ENCODE measurements around the gene CNIH4.
"Not testable (repeated sequence)": the region's sequence is repeated elsewhere in the genome, so short reads cannot be mapped to it uniquely, and the experiment has no call there.

CNIH4 gene

DNA sequence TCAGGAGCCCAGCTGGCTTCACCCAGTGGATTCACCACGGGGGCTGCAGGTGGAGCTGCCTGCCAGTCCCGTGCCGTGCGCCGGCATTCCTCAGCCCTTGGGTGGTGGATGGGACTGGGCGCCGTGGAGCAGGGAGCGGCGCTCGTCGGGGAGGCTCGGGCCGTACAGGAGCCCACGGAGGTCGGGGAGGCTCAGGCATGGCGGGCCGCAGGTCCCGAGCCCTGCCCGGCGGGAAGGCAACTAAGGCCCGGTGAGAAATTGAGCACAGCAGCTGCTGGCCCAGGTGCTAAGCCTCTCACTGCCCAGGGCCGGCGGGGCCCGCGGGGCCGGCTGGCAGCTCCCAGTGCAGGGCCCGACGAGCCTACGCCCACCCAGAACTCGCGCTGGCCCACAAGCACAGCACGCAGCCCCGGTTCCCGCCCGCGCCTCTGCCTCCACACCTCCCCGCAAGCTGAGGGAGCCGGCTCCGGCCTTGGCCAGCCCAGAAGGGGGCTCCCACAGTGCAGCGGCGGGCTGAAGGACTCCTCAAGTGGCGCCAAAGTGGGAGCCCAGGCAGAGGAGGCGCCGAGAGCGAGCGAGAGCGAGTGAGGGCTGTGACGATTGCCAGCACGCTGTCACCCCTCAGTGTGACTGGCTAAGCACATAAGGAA lies 4.1 kb upstream of the CNIH4 start:
- DNase-seq, result not testable (repeated sequence)

DNA sequence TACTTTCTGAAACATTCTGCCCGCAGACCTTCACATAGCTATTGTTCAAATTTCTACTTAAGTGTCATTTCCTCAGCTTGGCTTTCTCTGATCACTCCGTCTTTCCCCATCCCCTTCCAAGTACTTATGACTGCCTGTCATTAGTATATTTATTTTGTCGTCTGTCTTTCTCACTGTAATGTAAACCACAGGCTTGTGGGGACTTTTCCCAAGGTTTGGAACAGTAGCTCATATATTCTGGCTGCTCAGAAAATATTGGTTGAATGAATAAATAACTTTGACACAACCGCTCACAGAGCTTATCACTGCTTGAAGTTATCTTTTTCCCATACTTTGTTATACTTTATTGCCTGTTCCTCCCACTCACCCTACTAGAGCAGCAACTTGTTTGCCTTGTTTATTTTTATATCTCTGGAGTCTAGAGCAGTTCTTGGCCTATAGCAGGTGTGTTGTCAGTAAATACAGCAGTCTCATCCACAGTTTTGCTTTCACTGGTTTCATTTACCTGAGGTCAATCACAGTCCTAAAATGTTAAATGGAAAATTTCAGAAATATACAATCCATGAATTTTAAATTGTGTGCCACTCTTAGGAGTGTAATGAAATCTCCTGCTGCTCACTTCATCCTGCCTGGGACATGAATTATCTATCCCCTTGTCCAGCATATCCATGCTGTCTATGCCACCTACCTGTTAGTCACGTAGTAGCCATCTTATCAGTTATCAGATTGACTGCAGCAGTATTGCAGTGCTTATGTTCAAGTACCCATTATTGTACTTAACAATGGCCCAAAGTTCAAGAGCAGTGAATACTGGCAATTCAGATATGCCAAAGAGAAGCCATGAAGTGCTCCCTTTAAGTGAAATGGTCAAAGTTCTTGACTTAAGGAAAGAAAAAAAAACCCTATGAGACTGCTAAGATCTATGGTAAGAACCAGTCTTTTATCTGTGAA lies 2.4 kb upstream of the CNIH4 start:
- no peak for DNase-seq

GRCh38 chr1:224357626-224358124 lies 996 bp downstream of the CNIH4 start:
- DNase-seq, result no peak

DNA sequence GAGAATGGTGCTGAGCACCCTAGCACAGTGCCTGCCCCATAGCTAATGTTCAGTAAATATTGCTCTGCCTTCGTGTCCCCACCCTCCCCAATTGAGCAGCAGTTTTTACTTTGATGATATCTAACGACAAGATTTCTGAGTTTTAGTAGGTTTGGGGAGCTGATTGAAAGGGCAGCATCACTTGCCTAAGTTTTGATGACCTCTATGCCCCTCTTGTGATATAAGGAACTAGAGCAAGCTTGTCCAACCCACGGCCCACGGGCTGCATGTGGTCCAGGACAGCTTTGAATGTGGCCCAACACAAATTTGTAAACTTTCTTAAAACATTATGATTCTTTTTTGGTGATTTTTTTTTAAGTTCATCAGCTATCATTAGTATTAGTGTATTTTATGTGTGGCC lies 1.6 kb downstream of the CNIH4 start:
- DNase-seq, result no peak

DNA sequence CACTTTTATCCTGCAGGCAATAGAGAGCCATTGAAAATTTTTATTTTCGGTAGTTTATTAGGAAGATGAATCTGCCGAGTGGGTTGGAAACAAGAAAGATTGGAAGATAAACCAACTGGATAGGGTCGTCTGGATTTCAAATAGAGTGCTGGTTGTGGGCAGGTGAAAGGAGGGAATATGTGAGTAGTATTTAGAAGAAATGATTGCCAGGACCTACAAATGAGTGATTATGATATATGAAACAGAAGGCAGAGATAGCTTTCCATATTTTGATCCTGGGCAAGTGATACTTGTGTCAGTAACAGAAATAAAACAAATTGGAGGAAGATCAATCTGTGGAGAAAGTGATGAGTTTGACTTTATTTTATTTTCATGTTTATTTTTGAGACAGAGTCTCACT lies 2.5 kb downstream of the CNIH4 start:
- no peak for DNase-seq

GRCh38 chr1:224368409-224368808 lies 11.7 kb downstream of the CNIH4 start:
- no peak for DNase-seq

DNA sequence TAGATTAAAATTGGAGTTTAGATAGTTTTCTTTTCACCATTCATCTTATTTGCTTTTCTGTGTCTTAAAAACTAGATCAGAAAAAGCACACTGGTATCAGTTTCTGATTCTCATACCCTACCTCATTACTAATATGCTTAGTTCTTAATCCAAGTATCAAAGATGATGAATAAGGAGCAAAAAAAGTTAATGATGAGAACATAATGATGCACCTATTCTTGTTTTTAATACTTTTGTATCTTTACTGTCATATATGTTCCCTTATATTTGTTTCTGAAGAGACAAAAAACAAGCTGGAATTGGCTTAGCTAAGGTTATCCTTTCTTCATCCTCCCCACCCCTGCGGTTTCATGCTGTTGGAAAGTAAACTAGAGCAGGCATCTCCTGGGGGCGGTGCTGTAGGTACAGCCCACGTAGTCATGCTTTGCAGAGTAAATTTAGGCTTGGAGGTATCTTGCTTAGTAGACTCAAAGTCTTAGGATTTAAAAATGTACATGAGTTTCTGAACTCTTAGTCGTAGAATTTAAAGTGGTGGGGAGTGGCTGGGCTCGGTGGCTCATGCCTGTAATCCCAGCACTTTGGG lies 16.4 kb downstream of the CNIH4 start:
- DNase-seq, result no peak

DNA sequence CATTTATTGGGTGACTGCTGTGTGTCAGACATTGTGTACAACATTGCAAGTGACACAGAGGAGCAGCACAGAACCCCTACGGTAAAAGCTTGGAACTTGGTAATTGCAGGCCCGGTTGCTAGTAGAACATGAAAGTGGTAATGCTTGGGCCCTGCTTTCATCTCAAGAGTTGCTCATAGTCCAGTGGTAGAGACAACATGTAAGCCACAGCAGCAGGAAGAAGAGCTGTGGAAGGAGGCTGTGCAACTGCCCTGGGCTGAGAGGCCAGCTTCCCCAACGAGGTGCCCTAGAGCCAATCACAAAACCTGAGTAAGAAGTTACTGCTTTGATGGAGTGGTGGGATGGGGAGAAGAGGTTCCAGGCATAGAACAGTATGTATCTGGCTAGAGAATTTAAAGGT lies 18.4 kb downstream of the CNIH4 start:
- no peak for DNase-seq

DNA sequence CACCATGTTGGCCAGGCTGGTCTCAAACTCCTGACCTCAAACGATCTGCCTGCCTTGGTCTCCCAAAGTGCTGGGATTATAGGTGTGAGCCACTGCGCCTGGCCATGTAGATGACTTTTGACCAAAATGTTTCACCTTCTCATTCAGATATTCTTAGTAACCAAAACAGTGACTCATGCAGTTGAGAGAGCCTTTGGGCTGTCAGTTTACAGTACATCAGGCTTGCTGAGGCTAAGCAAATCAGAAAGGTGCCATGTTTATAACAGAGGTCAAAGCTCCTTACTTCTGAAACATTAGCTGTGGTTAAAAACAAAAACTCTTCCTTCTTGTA lies 21.0 kb downstream of the CNIH4 start:
- DNase-seq, result no peak

GRCh38 chr1:224378855-224379631 lies 22.4 kb downstream of the CNIH4 start:
- DNase-seq, result no peak

DNA sequence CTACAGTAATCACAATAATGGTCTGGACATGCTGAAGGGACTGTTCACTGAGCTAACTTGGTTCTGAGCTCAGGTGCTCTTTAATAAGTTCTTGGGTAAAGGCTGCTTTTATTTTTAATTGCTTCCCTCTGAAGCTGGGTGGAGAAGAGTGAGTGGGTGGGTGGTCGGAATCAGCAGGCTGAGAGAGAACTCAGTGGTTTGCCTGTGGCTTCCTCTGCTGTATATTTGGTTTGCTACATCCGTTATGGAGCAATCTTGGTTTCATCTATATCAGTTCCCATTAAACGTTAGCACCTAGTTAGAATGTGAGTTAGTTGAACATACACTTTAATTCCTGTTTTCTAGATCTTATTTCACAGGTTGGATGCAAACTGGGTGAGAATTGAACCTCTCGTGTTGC lies 23.3 kb downstream of the CNIH4 start:
- DNase-seq, result no peak

- DNase-seq, result no peak
These were observed 25.3 kb downstream of the CNIH4 start for GRCh38 chr1:224381880-224382548.

DNA sequence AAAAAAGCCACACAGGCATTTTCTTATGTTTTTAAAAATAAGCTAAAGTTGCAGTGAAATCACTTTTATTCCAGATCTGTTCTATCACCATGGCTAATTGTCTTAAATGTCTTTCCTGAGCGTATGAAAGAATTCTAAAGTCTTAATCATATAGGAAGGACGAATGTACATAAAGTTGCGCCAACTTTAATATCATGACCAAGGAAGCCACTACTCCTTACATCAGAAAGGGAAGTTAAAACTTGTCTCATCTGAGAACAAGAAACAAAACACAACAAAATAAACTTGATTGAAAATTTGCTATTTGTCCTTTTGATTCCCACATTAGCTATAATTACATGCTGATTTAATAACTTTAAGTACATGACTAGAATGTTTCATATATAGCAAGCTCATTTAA lies 26.5 kb downstream of the CNIH4 start:
- DNase-seq, result no peak

GRCh38 chr1:224387302-224387912 lies 30.7 kb downstream of the CNIH4 start:
- DNase-seq, result no peak

- no peak for DNase-seq
These were observed 31.3 kb downstream of the CNIH4 start for GRCh38 chr1:224387943-224388342.

GRCh38 chr1:224390517-224390916 lies 33.8 kb downstream of the CNIH4 start:
- no peak for DNase-seq

DNA sequence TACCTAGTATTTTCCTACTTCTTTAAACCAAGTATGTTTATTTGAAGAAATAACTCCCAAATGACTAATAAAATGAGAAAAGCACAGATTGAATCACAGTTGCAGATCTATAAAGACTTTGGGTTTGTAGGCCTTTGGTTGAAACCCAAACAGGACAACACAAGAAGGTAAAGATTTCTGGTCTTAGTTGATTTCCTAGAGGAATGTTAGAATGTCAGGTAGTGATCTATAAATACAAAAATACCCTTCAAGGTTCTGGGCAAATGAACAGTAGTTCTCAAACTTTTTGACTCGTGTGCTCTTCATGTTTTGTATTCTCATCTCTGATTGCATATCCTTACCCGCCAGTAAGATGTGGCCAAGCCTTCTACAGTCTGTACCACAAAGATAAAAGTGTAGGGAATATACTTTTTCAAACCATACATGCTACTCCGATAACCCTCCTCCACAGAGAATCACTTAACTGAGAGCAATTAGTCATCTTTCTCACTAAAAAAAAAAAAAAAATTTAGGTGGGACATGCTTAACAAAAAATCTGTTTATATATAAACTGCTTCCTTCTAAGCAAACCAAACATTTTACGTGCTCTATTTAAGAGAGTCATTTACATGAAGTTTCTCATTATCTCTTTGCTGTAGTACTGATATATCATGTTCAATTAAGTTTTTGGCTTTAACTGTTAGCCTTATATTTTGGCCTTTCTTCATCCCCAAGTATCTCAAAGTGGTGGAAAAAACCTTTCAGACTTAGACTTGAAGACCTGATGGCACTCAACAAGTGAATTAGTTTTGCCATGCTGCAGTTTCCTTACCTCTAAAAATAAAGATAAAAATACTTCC lies 36.0 kb downstream of the CNIH4 start:
- no peak for DNase-seq

DNA sequence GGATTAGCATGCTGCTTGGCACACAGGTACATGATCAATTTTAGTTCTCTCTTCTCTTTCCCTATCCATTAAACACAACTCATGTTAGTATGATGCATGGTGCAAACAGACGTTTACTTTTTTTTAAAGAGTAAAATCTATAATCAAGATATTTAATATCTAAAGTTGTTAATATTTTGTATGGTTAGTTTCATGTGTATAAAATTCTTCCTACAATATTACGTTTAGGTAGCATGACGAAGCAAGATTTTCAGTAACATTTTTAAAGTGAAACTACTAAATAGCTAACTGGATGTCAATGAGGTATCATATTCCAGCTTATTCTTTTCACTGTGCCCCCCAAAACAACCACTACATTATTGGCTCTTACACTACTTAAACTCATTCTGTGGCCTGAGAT lies 36.6 kb downstream of the CNIH4 start:
- no peak for DNase-seq

DNA sequence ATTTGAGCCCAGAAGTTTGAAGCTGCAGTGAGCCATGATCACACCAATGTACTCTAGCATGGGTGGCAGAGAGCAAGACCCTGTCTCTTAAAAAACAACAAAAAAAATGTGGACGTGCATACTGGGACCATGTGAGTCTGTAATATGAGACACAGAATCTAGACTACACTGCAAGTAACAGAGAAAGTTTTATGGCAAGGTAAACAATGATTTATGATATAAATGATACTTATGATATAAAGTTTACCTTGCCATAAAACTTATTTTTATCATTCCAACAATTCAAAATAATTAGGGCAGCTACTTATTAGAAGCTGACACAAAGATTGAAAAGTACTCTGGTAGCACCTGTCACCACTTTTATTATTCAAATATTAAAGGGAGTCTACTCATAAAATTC lies 43.2 kb downstream of the CNIH4 start:
- no peak for DNase-seq

DNA sequence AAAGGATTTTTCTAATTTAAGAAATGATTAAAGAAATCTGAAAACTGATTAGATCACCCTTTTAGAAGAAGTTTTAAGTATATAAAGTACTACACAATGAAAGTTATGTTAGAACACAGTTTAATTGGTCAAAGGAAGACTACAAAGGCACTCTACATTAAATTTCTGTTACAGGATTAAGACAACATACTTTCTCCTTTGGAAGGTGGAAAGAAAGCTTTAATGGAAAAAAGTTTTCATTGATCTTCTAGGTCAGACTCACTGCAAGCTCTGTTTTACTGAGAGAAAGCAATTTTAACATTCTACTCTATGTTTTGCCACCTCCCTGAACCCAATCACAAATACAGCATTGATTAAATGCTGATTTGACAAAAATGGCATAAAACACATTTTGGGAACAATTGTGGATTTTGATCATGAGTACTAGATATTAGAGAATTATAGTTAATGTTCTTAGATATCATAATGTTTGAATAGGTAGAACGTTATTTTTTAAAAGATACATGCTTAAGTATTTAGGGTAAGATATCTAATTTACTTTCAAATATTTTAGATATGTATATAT lies 45.9 kb downstream of the CNIH4 start:
- DNase-seq, result no peak

All from activated CD4-positive, CD25-positive, alpha-beta regulatory T cell treated with anti-CD3 and anti-CD28 coated beads, Interleukin-2, amount 50 U/mL, for 72 hours (primary cell).